GM21381 (cell line): ENCODE data around the gene MADD.
"Not testable (repeated sequence)": the region's sequence is repeated elsewhere in the genome, so short reads cannot be mapped to it uniquely, and the experiment has no call there.

Source experiments
- ATAC-seq: cut with Tn5 transposase; IDR thresholded peaks from one replicate; pipeline ENCODE4 v1.9.1; 2021; ENCODE audit warnings: mild to moderate bottlenecking, moderate library complexity; ENCODE audit not compliant: unreplicated experiment

The MADD gene

DNA sequence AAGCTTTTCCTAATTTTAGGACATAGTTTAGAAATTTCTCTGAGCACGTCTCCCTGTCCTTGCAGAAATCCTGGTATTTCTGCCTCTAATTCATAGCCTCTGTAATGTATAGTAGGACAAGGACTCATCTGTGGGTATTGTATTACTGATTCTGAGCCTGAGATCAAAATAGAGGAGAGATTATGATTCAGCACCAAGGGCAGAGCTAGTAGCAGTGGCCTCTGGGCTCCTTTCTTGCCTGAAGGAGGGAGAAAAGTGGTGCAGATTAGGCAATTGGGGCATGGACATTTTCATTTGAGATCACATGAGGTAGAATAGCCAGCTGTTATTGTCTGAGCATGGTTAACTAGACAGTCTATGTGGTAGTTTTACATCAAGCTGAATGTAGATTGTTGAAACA lies 2.8 kb downstream of the MADD start:
- ATAC-seq, result no peak

- ATAC-seq, result no peak
Measured at GRCh38 chr11:47274495-47275235, 4.7 kb downstream of the MADD start.

GRCh38 chr11:47276923-47277322 lies 7.0 kb downstream of the MADD start:
- ATAC-seq, result no peak

DNA sequence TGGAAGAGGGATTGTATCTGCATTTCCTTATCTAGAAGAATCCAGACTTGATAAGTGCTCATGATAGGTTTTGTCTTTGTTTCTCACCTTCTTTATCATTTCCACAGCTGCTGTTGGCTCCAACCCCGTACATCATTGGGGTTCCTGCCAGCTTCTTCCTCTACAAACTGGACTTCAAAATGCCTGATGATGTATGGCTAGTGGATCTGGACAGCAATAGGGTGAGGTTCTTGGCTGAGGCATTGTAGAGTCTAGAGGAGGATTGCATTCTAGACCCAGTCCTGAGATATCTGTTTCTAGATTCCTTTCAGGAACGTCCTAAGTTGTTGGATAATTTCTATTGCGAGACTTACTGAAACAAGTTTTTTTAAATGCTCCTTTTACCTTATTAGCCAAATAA lies 8.1 kb downstream of the MADD start:
- ATAC-seq, result no peak

GRCh38 chr11:47278769-47279168 lies 8.8 kb downstream of the MADD start:
- ATAC-seq, result no peak

GRCh38 chr11:47280099-47280498 lies 10.2 kb downstream of the MADD start:
- ATAC-seq, result no peak

DNA sequence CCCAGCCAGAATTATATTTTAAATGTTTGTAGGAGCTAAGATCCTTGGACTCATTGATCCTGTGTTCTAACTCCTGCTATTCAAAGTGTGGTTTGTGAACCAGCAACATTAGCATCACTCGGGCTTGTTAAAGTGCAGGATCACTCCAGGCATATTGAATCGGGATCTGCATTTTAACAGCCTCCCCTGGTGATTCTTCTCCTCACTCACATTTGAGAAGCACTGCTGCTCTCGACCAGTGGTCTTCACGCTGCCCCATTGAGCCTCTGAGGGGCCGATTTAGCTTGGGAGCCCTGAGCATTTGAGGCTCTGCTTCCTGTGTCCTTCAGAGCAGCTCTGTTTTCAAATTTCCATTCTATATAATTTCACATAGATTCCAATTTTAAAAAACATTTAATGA lies 10.9 kb downstream of the MADD start:
- ATAC-seq, result no peak

DNA sequence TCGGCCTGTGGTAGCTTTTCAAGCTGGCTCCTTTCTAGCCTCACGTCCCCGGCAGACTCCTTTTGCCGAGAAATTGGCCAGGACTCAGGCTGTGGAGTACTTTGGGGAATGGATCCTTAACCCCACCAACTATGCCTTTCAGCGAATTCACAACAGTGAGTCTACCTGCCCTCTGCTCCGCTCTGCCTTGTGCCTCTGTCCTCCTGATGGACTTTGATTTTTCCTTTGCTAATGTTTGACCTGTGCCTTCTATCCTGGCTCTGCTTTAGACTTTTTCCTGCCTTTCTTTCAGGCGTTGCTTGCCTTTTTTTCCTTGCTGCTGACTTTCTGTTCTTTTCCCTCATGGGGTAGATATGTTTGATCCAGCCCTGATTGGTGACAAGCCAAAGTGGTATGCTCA lies 12.5 kb downstream of the MADD start:
- ATAC-seq, result no peak

DNA sequence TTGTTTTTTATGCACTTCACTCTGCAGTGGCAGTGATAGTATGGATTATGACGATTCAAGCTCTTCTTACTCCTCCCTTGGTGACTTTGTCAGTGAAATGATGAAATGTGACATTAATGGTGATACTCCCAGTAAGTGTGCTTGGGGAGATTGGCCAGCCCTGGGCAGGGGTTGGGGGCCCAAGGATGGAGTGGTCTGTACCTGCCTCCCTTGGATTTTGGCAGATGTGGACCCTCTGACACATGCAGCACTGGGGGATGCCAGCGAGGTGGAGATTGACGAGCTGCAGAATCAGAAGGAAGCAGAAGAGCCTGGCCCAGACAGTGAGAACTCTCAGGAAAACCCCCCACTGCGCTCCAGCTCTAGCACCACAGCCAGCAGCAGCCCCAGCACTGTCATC lies 14.2 kb downstream of the MADD start:
- ATAC-seq, result no peak

- no peak for ATAC-seq
Measured at GRCh38 chr11:47285969-47286770, 16.2 kb downstream of the MADD start.

GRCh38 chr11:47288066-47288465 lies 18.1 kb downstream of the MADD start:
- no peak for ATAC-seq

DNA sequence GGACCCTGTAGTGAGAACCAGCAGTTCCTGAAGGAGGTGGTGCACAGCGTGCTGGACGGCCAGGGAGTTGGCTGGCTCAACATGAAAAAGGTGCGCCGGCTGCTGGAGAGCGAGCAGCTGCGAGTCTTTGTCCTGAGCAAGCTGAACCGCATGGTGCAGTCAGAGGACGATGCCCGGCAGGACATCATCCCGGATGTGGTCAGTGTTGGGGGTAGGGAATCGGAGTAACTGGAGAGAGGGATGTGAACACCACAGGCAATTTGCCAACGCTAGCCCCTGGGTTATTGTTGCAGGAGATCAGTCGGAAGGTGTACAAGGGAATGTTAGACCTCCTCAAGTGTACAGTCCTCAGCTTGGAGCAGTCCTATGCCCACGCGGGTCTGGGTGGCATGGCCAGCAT lies 19.9 kb downstream of the MADD start:
- no peak for ATAC-seq

DNA sequence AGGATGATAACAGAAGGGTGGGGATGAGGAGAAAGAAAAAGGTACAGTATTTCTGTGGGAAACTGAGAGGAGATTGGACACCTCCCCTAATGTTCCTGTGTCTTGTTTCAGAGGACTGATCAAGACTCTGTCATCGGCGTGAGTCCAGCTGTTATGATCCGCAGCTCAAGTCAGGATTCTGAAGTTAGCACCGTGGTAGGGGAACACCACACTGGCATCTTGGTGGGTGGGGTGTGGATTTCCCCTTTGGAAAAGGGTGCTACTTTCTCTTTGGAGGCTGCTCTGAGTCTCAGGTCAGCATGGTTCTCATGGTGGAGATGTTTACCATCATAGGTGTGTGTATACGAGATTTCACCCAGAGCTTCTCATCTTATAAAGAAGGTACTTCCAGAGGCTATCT lies 25.5 kb downstream of the MADD start:
- no peak for ATAC-seq

GRCh38 chr11:47296045-47296444 lies 26.1 kb downstream of the MADD start:
- ATAC-seq, result no peak

DNA sequence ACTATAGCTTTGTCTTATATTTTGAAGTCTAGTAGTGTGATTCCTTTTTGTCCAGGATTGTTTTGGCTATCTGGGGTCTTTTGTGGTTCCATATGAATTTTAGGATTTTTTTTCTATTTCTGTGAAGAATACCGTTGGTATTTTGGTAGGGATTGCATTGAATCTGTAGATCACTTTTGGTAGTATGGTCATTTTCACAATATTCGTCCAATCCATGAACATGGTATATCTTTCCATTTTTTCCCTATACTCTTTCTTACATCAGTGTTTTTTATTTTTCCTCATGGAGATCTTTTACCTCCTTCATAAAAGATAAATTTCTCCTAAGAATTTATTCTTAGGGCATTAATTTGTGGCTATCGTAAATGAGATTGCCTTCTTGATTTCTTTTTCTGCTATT lies 29.1 kb downstream of the MADD start:
- ATAC-seq, result no peak

- ATAC-seq, result no peak
Measured at GRCh38 chr11:47302853-47303252, 32.9 kb downstream of the MADD start.

- ATAC-seq, result no peak
Measured at GRCh38 chr11:47305734-47306483, 36.0 kb downstream of the MADD start.

DNA sequence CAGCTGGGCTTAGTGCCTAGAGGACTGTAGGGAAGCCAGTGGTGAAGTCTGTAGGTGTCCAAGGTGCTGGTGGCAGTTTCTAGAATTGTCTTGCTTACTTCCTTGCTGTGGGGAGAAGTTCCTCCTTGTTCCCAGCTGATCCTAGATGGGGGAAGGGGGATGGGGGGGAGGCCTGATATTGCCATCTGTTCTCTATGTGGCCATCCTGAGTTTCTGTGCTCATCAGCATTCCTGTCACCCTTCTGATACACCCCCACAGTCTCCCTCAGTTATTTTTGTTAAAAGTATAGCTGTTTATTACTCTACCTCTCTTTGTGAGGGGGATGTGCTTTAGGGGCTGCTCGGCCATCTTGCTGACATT lies 36.5 kb downstream of the MADD start:
- ATAC-seq, result no peak

DNA sequence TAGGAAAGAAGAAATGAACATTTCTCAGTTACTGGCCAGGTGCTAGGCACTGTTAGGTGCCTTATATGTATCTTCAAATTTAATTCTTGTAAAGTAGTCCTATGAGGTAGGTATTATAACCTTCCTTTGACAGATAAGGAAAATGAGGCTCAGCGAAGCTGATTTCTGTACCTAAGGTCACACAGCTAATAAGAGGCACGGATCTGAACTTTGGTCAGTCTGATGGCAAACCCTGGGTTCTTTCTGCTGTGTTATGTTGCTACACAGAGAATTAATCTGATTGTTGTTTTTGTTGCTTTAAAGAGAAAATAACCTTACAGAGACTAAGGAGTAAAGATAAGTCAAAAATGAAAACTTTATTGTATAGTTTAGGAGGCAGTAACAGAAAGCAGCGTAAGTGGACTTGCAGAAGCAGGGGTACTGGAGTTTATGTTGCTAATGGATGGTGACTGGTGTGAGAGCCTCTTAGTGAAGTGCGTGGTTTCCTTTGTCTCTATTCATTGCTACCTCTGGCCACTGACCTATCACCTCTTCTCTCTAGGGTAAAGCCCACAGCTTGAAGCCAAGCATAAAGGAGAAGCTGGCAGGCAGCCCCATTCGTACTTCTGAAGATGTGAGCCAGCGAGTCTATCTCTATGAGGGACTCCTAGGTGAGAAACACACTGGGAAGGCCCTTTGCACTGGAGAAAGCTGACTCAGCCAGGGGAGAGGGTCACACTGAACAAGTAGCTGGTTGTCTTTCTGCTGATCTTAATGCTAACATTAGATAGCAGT lies 38.3 kb downstream of the MADD start:
- no peak for ATAC-seq

DNA sequence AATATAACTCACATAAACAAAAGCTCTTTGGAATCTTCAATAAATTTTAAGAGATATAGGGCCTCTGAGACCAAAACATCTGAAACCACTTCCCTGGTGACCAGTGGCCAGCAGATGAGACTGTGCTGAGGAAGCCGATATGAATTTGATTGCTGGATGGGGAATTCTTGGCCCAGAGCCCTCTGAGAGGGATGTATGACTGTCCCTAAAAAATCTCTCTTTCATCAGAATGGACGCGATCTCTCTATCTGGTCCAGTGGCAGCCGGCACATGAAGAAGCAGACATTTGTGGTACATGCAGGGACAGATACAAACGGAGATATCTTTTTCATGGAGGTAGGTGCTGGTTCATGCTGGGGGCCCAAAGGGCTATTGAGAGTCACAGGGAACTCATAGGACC lies 45.1 kb downstream of the MADD start:
- ATAC-seq, result no peak

GRCh38 chr11:47316501-47316900 lies 46.6 kb downstream of the MADD start:
- not testable (repeated sequence) for ATAC-seq
